SK-N-DZ (cell line): ENCODE data around the gene VASP.
A peak's percentile ranks its signal among the peaks of the same experiment; 100 is the strongest.

Experiments used
- DNase-seq: peaks from one replicate; pipeline ENCODE4 v3.0.0-alpha.2; 2015; ENCODE audit warnings: low spot score

The VASP gene

GRCh38 chr19:45547965-45548609 lies 40.8 kb downstream of the VASP start:
- DNase-seq, result no peak

- no peak for DNase-seq
Observed at GRCh38 chr19:45553464-45553863, 46.2 kb downstream of the VASP start.

GRCh38 chr19:45554481-45554880 lies 47.2 kb downstream of the VASP start:
- DNase-seq, result no peak

GRCh38 chr19:45556835-45557234 lies 49.6 kb downstream of the VASP start:
- no peak for DNase-seq

GRCh38 chr19:45558399-45558878 lies 51.2 kb downstream of the VASP start:
- peak; percentile 10 for DNase-seq

GRCh38 chr19:45560038-45560437 lies 52.8 kb downstream of the VASP start:
- no peak for DNase-seq

GRCh38 chr19:45560686-45561085 lies 53.4 kb downstream of the VASP start:
- DNase-seq, result no peak

- no peak for DNase-seq
Observed at GRCh38 chr19:45564131-45564780, 57.0 kb downstream of the VASP start.

- no peak for DNase-seq
Observed at GRCh38 chr19:45567609-45568008, 60.3 kb downstream of the VASP start.

- no peak for DNase-seq
Observed at GRCh38 chr19:45568732-45569131, 61.5 kb downstream of the VASP start.

GRCh38 chr19:45569619-45570421 lies 62.5 kb downstream of the VASP start:
- no peak for DNase-seq

GRCh38 chr19:45571457-45572220 lies 64.4 kb downstream of the VASP start:
- DNase-seq, result no peak

- DNase-seq, result no peak
Observed at GRCh38 chr19:45574526-45574925, 67.2 kb downstream of the VASP start.

GRCh38 chr19:45575216-45575615 lies 67.9 kb downstream of the VASP start:
- no peak for DNase-seq
